IMR-90 (cell line): Measurements from ENCODE around the gene C16orf89. TPM values are rescaled to one million over a fixed set of nuclear protein-coding genes. Genes with fewer than 3 reads are reported as not detected.

Source experiments
- ATAC-seq: fragments of 200-7000 bp; cut with Tn5 transposase; 2 replicates; pipeline ENCODE4 v1.9.1; 2020; ENCODE audit warnings: low read depth, mild to moderate bottlenecking, moderate library complexity
- BruUV-seq: library from RNA; stranded (reverse); fragments of 400-500 nt; replicated peaks from 2 replicates; lab custom pipeline; 2021; lab: Mats Ljungman, UMichigan
- CTCF ChIA-PET: fragments of 300-600 bp; formaldehyde crosslinking; extraction: SDS; loops from one replicate; lab custom pipeline; 2021; ENCODE audit warnings: antibody characterized with exemption; lab: Yijun Ruan, JAX
- POLR2A ChIA-PET: fragments of 300-600 bp; sonication (Branson Sonifier 250); formaldehyde crosslinking; loops from one replicate; lab custom pipeline; 2022; ENCODE audit warnings: antibody characterized with exemption; ENCODE audit not compliant: unreplicated experiment; lab: Charles Lee
- DNase-seq: peaks from one replicate; pipeline ENCODE4 v3.0.0; 2013
- H2AFZ ChIP-seq: replicated peaks from 2 replicates; pipeline ENCODE3; 2013; ENCODE audit warnings: low read length, mild to moderate bottlenecking; ENCODE audit not compliant: poor library complexity
- H2AK5ac ChIP-seq: 2 replicates; pipeline ENCODE4 v1.6.1; 2013; ENCODE audit warnings: low read depth, low read length, inconsistent platforms
- H2AK9ac ChIP-seq: replicated peaks from 2 replicates; pipeline ENCODE3; 2013; ENCODE audit warnings: mild to moderate bottlenecking, low read depth, low read length, moderate library complexity; ENCODE audit not compliant: poor library complexity
- H2BK120ac ChIP-seq: 2 replicates; pipeline ENCODE4 v1.6.1; 2013; ENCODE audit warnings: low read depth, low read length, inconsistent platforms
- H2BK15ac ChIP-seq: 3 replicates; pipeline ENCODE4 v1.6.1; 2013; ENCODE audit warnings: low read depth, low read length, inconsistent platforms
- H2BK20ac ChIP-seq: 2 replicates; pipeline ENCODE4 v1.6.1; 2013; ENCODE audit warnings: low read depth, mild to moderate bottlenecking, inconsistent platforms, low read length, moderate library complexity
- H2BK5ac ChIP-seq: 2 replicates; pipeline ENCODE4 v1.6.1; 2013; ENCODE audit warnings: mild to moderate bottlenecking, low read depth, low read length, inconsistent platforms; ENCODE audit not compliant: poor library complexity, severe bottlenecking
- H3K14ac ChIP-seq: replicated peaks from 2 replicates; pipeline ENCODE4 v1.6.1; 2013; ENCODE audit warnings: low read depth, low read length, inconsistent platforms
- H3K18ac ChIP-seq: 2 replicates; pipeline ENCODE4 v1.6.1; 2013; ENCODE audit warnings: low read depth, low read length, control low read depth
- H3K23ac ChIP-seq: 2 replicates; pipeline ENCODE4 v1.6.1; 2013; ENCODE audit warnings: low read depth, low read length, inconsistent platforms
- H3K27ac ChIP-seq: 2 replicates; pipeline ENCODE4 v1.5.1; 2013; ENCODE audit warnings: mild to moderate bottlenecking, control low read depth, low read length; ENCODE audit not compliant: insufficient read depth
- H3K27me3 ChIP-seq: 2 replicates; pipeline ENCODE4 v1.6.1; 2013; ENCODE audit warnings: low read length; ENCODE audit not compliant: control insufficient read depth, insufficient read depth
- H3K36me3 ChIP-seq: 2 replicates; pipeline ENCODE4 v1.6.1; 2013; ENCODE audit warnings: low read length, mixed read lengths; ENCODE audit not compliant: control insufficient read depth, insufficient read depth
- H3K4ac ChIP-seq: 2 replicates; pipeline ENCODE4 v1.6.1; 2013; ENCODE audit warnings: low read depth, low read length, inconsistent platforms
- H3K4me1 ChIP-seq: 2 replicates; pipeline ENCODE4 v1.6.1; 2013; ENCODE audit warnings: low read length, mixed read lengths; ENCODE audit not compliant: control insufficient read depth, insufficient read depth
- H3K4me2 ChIP-seq: 2 replicates; pipeline ENCODE4 v1.6.1; 2013; ENCODE audit warnings: low read depth, mild to moderate bottlenecking, control low read depth, low read length, moderate library complexity
- H3K4me3 ChIP-seq: 2 replicates; pipeline ENCODE4 v1.5.1; 2013; ENCODE audit warnings: low read depth, mild to moderate bottlenecking, control low read depth, low read length, moderate library complexity; ENCODE audit not compliant: insufficient read depth
- H3K56ac ChIP-seq: 2 replicates; pipeline ENCODE4 v1.6.1; 2013; ENCODE audit warnings: low read length, inconsistent platforms; ENCODE audit not compliant: insufficient read depth; ENCODE audit errors: extremely low read depth
- H3K79me1 ChIP-seq, 2 experiments: 2 replicates each; pipeline ENCODE4 v1.6.1; 2013; ENCODE audit warnings: low read length in 2 of 2, inconsistent platforms in 1 of 2, low read depth in 1 of 2
- H3K9ac ChIP-seq: 2 replicates; pipeline ENCODE4 v1.6.1; 2013; ENCODE audit warnings: low read depth, low read length, control low read depth
- H3K9me1 ChIP-seq: 2 replicates; pipeline ENCODE4 v1.6.1; 2013; ENCODE audit warnings: low read length, inconsistent platforms; ENCODE audit not compliant: insufficient read depth
- H3K9me3 ChIP-seq: 2 replicates; pipeline ENCODE4 v1.6.1; 2013; ENCODE audit warnings: low read length; ENCODE audit not compliant: control insufficient read depth, insufficient read depth
- H4K20me1 ChIP-seq: 2 replicates; pipeline ENCODE4 v1.6.1; 2013; ENCODE audit warnings: low read length, inconsistent platforms; ENCODE audit not compliant: insufficient read depth
- H4K5ac ChIP-seq: 2 replicates; pipeline ENCODE4 v1.6.1; 2013; ENCODE audit warnings: mild to moderate bottlenecking, low read depth, low read length, control low read depth
- H4K8ac ChIP-seq, 2 experiments: 2 replicates each; pipeline ENCODE4 v1.6.1; 2013; ENCODE audit warnings: low read depth in 2 of 2, low read length in 2 of 2, control low read depth in 1 of 2, inconsistent platforms in 1 of 2
- H4K91ac ChIP-seq: 2 replicates; pipeline ENCODE4 v1.6.1; 2013; ENCODE audit warnings: low read depth, low read length, inconsistent platforms; ENCODE audit not compliant: insufficient read depth
- MAZ ChIP-seq: IDR thresholded peaks from 2 replicates; pipeline ENCODE4 v1.6.1; 2012; ENCODE audit warnings: low read depth, mild to moderate bottlenecking, low read length, improper control_type of control experiment, moderate library complexity, borderline replicate concordance
- POLR2A ChIP-seq: IDR thresholded peaks from 2 replicates; pipeline ENCODE4 v1.6.1; 2012; ENCODE audit warnings: mild to moderate bottlenecking, low read depth, low read length
- WGBS, 2 experiments: methylation state at CpG; one replicate each; pipeline versions ENCODE4 v1.1.5 to v1.1.7; 2013; ENCODE audit warnings: missing lambda C conversion rate in 2 of 2; ENCODE audit not compliant: insufficient read length in 1 of 2; ENCODE audit errors: extremely low coverage in 2 of 2; 5-methylcytosine and 5-hydroxymethylcytosine counted together
- dilution Hi-C: fragments of 300-500 bp; cut with HindIII; formaldehyde crosslinking; loops from one replicate; pipeline ENCODE4 v1.14.3; 2018; ENCODE audit warnings: low sequenced_read_pairs; ENCODE audit not compliant: unreplicated experiment
- in situ Hi-C: fragments of 300-500 bp; cut with MboI; formaldehyde crosslinking; loops from 3 replicates; pipeline ENCODE4 v1.14.3; 2019; ENCODE audit warnings: low sequenced_read_pairs, inconsistent platforms, mixed read lengths
- intact Hi-C: fragments of 100-400 bp; cut with micrococcal nuclease; formaldehyde crosslinking; loops from 2 replicates; pipeline ENCODE4 v1.10.0; 2022
- polyA plus RNA-seq, 3 experiments: library from polyadenylated mRNA; depleted of rRNA; stranded (reverse); fragments of >200 nt; gene quantifications; 2 replicates each; pipeline ENCODE4 v1.2.3, GENCODE V29; 2012; ENCODE audit warnings: low replicate concordance in 1 of 3
- total RNA-seq: library from RNA; depleted of rRNA; stranded (reverse); fragments of >200 nt; gene quantifications from 2 replicates; pipeline ENCODE4 v1.2.3, GENCODE V29; 2012

The C16orf89 gene
- total and polyA plus RNA-seq, 2 of the 4 experiments (the other 2 are of a cell fraction) = 0.17 to 0.18 TPM

DNA sequence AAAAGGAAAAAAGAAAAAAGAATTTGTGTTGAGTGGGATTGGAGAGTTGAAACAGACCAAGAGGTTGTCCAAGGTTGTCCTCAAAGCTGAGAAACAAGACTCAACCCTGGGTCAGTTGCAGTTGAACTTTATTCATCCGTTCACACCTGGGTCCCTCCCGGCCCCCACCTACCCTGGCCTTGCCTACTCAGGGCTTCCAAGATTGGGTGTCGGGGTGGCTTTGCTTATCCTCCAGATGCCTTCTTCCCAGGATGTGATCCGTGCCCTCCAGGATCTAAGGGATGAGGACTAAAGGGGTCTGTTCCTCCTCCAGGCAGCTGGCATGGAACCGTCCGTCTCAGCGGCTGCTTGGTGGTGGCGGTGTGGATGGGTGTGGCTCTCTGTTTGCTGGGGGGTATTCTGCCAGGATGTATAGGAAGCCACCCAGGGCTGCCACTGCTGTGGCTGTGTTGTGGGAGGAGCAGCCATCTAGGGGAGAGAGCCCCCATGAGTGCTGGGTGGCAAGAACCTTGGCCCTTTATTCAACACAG is 21.7 kb downstream of the C16orf89 start:
- H4K20me1 ChIP-seq = no peaks in the 10 kb centered on the region; the same call in 1 of the 2 replicates
- H3K27me3 ChIP-seq = peaks cover 7% of the 10 kb centered on the region; the same call in 1 of the 2 replicates

More for the DNA sequence above, 21.7 kb downstream of the C16orf89 start:
- intact Hi-C loops = no loop called here
- Histone ChIP-seq H3K4me2 (no peak overlapping the region), H3K27ac (no peak overlapping the region), H2AK9ac (no peak overlapping the region), H2BK120ac (no peak overlapping the region), H3K23ac (no peak overlapping the region), H3K4me3 (no peak overlapping the region), H3K79me1 (no peaks in the 10 kb centered on the region), H3K4ac (no peak overlapping the region), H4K8ac (no peak overlapping the region), H4K91ac (no peak overlapping the region), H2AK5ac (no peak overlapping the region), H2BK20ac (no peak overlapping the region), H3K14ac (no peak overlapping the region), H3K56ac (no peak overlapping the region), H3K36me3 (no peaks in the 10 kb centered on the region), H3K4me1 (no peaks in the 10 kb centered on the region; the same call in 1 of the 2 replicates), H3K9me3 (no peaks in the 10 kb centered on the region), H2AFZ (no peak overlapping the region), H4K5ac (no peak overlapping the region), H3K18ac (no peak overlapping the region), H3K9ac (no peak overlapping the region), H3K9me1 (peaks cover 5% of the 10 kb centered on the region; the same call in 1 of the 2 replicates), H2BK15ac (no peak overlapping the region), H2BK5ac (no peak overlapping the region)
- no peak for DNase-seq
- ChIA-PET CTCF (no interaction called here), POLR2A (no interaction called here)
- BruUV-seq = no TSS peak
- no CpG with 5 or more reads among the region's 8 CpGs for WGBS, 2 experiments
- ATAC-seq = no peak
- dilution Hi-C loops = no loop called here
- TF ChIP-seq MAZ = no peak
- no peak for TF ChIP-seq POLR2A
- in situ Hi-C loops = no loop called here
